ENCODE results near the gene LRMDA.

DNA sequence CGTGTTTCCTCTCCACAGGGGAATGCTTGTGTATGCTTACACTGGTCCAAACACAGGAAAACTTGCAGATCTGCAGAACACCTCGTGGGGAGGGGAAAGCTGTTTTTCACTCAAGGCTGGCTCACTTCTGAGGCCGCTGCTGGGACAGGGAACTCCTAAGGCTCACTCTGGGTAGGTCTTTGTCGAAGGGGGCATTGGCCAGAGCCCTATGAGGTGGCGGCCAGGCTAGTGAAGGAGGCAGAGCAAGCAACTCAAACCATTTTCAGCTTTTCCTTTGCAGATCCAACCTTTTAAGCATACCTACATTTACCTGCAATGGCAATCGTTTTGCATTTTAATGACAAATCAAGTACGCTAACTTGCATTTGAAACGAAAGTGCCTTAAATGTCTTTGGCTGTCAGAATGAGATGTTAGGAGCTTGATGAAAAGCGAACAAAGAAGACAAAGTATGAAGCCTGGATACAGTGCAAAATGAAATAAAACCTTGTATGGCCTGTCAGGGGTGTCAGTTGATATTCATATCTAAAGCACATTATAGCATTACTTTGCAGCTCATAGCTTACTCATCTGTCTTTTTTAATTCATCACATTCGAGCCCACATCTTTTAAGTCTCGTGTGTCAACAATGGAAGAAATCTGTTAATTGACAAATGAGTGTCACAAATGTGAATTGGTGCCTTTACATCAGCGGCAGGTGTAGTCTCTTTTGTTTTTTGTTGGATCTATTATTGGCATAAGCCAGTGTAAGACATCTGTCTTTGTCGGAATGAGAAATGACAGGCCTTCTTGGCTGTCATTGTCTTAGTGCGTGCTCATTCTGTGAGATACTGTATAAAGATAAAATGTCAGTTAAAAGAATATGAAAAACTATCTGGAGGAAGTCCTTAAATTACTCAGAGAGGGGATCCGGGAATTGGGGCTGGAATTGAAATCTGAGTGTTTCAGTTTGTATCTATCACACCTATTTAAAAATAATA is 30.5 kb downstream of the LRMDA start:
- no peak for TF ChIP-seq CTCF (IDR thresholded peaks at IDR 0.05)
- no peak for TF ChIP-seq POLR2A (IDR thresholded peaks at IDR 0.05)
- TF ChIP-seq EP300 (IDR thresholded peaks at IDR 0.05): no peak

Data from tibial nerve (tissue), 4 donors.